Gastroesophageal sphincter (tissue), 3 donors: Measurements from ENCODE around the gene KCNK4.

ENCODE experiments used
- CTCF ChIP-seq, 4 experiments: fragments of 200-600 bp in 2 of 4; fragments of 450-650 bp in 2 of 4; sonication (generic) in 1 of 4; IDR thresholded peaks; one replicate each; pipeline ENCODE4 v1.5.1; 2017 to 2019; ENCODE audit warnings: antibody characterized with exemption in 4 of 4, mild to moderate bottlenecking in 2 of 4, moderate library complexity in 2 of 4
- EP300 ChIP-seq: sonication (generic); formaldehyde crosslinking; IDR thresholded peaks from one replicate; pipeline ENCODE4 v1.6.1; 2017; ENCODE audit warnings: antibody characterized with exemption, mild to moderate bottlenecking
- POLR2A ChIP-seq, 2 donors: fragments of 450-650 bp; IDR thresholded peaks; one replicate each; pipeline ENCODE4 v1.6.1; 2017; ENCODE audit warnings: antibody characterized with exemption in 2 of 2, mild to moderate bottlenecking in 2 of 2, moderate library complexity in 1 of 2
- POLR2AphosphoS5 ChIP-seq: sonication (generic); formaldehyde crosslinking; IDR thresholded peaks from one replicate; pipeline ENCODE4 v1.6.1; 2017; ENCODE audit warnings: antibody characterized with exemption

- no peak for TF ChIP-seq CTCF (IDR thresholded peaks at IDR 0.05)
- no peak for TF ChIP-seq POLR2AphosphoS5
- no peak for TF ChIP-seq EP300
- TF ChIP-seq POLR2A (IDR thresholded peaks at IDR 0.05) = no peak
These were observed 57.4 kb downstream of the KCNK4 start for GRCh38 chr11:64348383-64349024.
